Heart right ventricle (tissue), 16 donors: ENCODE data around the gene CSDE1. TPM values are rescaled to one million over a fixed set of nuclear protein-coding genes. Genes with fewer than 3 reads are reported as not detected.

Source experiments
- ATAC-seq, 8 donors: fragments of 200-7000 bp; cut with Tn5 transposase; one replicate each; pipeline ENCODE4 v1.9.1; 2020; ENCODE audit warnings: mild to moderate bottlenecking in 8 of 8, moderate library complexity in 8 of 8, moderate number of reproducible peaks in 1 of 8
- DNase-seq, 2 donors: peaks; one replicate each; pipeline ENCODE4 v3.0.0-alpha.2; 2020
- H3K27ac ChIP-seq, 10 donors: fragments of 200-600 bp; sonication (generic) in 2 of 10; one replicate each; pipeline versions ENCODE4 v1.5.0 to v1.8.0; 2020 to 2022; ENCODE audit warnings: mild to moderate bottlenecking in 3 of 10
- H3K27me3 ChIP-seq, 7 donors: fragments of 200-600 bp; one replicate each; pipeline ENCODE4 v1.8.0; 2021 to 2022; ENCODE audit warnings: mild to moderate bottlenecking in 2 of 7
- H3K36me3 ChIP-seq, 9 donors: fragments of 200-600 bp; sonication (generic) in 1 of 9; one replicate each; pipeline versions ENCODE4 v1.5.0 to v1.8.0; 2020 to 2022; ENCODE audit warnings: mild to moderate bottlenecking in 2 of 9
- H3K4me1 ChIP-seq, 9 donors: fragments of 200-600 bp; sonication (generic) in 1 of 9; one replicate each; pipeline versions ENCODE4 v1.5.0 to v1.8.0; 2020 to 2022; ENCODE audit warnings: mild to moderate bottlenecking in 4 of 9
- H3K4me3 ChIP-seq, 10 donors: fragments of 200-600 bp; sonication (generic) in 2 of 10; one replicate each; pipeline versions ENCODE4 v1.5.0 to v1.8.0; 2020 to 2022; ENCODE audit warnings: mild to moderate bottlenecking in 7 of 10, moderate library complexity in 2 of 10
- H3K9me3 ChIP-seq, 11 donors: fragments of 200-600 bp in 10 of 11; sonication (generic) in 2 of 11; one replicate each; pipeline versions ENCODE4 v1.5.0 to v1.8.0; 2013 to 2022; ENCODE audit warnings: mild to moderate bottlenecking in 2 of 11, control low read depth in 1 of 11, moderate library complexity in 1 of 11
- WGBS, 2 donors: extraction: QIAGEN DNeasy Blood & Tissue Kit; methylation state at CpG; one replicate each; pipeline ENCODE4 v1.1.7; 2013; ENCODE audit warnings: inconsistent platforms in 1 of 2; 5-methylcytosine and 5-hydroxymethylcytosine counted together
- intact Hi-C, 10 donors: fragments of 100-400 bp; cut with DNase I; formaldehyde crosslinking; loops; one replicate each; pipeline versions ENCODE4 v1.11.1 to v1.14.2; 2022
- polyA plus RNA-seq, 2 donors: library from polyadenylated mRNA; stranded (reverse); fragments of 200-250 nt; gene quantifications; one replicate each; pipeline ENCODE4 v1.2.3, GENCODE V29; 2013
- total RNA-seq, 10 donors: library from RNA; stranded (reverse); fragmentation: NEBNext Ultra II Directional in 3 of 10; extraction: Animal tissue kit (Norgen Biotek cat#: 25700) in 3 of 10; gene quantifications; one replicate each; pipeline versions ENCODE4 v1.2.1 to v1.2.4, GENCODE V29; 2021 to 2023
- TF ChIP-seq, protein P1 (sequence below), 9 donors: fragments of 200-600 bp; sonication (generic) in 2 of 9; IDR thresholded peaks; one replicate each; pipeline versions ENCODE4 v1.5.0 to v1.8.0; 2021 to 2022; ENCODE audit warnings: antibody characterized with exemption in 9 of 9, mild to moderate bottlenecking in 5 of 9, moderate library complexity in 1 of 9
- donor health status: Arrhythmogenic right ventricular cardiomyopathy.
- donor health status: ischemic (EF 13 %, LVEDD 7.1; RV severe dilation, severe dysfunction).
- donor health status: healthy with polysubstance abuse.
- donor health status: DM: no; HTN: yes; CAD: no.
- donor health status: DM: no; HTN: no; CAD: no.
- donor health status: ischemic (EF 25% LVEDD 6.9; RV normal size, moderate dysfunction).
- donor health status: ischemic (EF 25% LVEDD 5.7; RV mildly dilated, moderate dysfunction).
- donor health status: healthy.
- donor health status: DM: yes; HTN: yes; CAD: no.
- donor health status: Ischemic cardiomyopathy.
- donor health status: ischemic (EF 35%, LVEDD 5.7; RV mildly dilated, moderate dysfunction).
- donor health status: nonischemic (EF 11% LVEDD 7.7; RV severe dilation, severe dysfunction).
- donor health status: DM: yes; HTN: yes; CAD: no.
- donor health status: PGD.
- donor health status: ischemic (EF 29% LVEDD 5.4; RV normal size, mild dysfunction).
- donor health status: nonischemic (EF 23%, LVEDD 6.1; RV moderate dilation, normal function).

Gene CSDE1
- total and polyA plus RNA-seq, 12 donors, result 137 to 1,012 (median 867) TPM

DNA sequence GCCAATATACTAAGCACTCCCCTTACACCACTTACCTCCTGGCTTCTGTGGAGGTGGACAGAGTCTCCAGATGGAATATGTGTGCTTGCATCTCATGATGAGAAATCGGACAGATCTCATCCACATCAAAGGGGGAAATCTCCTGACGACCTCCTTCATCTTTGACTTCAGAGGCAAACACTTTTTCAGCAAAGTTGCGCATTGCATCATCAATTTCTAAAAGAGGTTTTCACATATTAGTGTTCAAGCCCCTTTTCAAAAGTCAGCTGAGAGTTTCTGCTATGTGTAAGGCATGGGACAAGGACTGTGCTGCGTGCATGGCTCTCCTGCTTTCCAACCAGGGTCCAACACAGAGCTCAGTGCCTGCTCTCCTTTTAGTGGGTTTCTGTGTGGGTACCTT lies 69.3 kb downstream of the CSDE1 start:
- TF ChIP-seq, protein P1, sequence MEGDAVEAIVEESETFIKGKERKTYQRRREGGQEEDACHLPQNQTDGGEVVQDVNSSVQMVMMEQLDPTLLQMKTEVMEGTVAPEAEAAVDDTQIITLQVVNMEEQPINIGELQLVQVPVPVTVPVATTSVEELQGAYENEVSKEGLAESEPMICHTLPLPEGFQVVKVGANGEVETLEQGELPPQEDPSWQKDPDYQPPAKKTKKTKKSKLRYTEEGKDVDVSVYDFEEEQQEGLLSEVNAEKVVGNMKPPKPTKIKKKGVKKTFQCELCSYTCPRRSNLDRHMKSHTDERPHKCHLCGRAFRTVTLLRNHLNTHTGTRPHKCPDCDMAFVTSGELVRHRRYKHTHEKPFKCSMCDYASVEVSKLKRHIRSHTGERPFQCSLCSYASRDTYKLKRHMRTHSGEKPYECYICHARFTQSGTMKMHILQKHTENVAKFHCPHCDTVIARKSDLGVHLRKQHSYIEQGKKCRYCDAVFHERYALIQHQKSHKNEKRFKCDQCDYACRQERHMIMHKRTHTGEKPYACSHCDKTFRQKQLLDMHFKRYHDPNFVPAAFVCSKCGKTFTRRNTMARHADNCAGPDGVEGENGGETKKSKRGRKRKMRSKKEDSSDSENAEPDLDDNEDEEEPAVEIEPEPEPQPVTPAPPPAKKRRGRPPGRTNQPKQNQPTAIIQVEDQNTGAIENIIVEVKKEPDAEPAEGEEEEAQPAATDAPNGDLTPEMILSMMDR (IDR thresholded peaks at IDR 0.05), result no peak
- no peaks in the 10 kb centered on the region for H3K4me1 ChIP-seq
- no peaks in the 10 kb centered on the region for H3K36me3 ChIP-seq
- no peaks in the 10 kb centered on the region for H3K9me3 ChIP-seq
- intact Hi-C loops, result no loop called here
- no peak for DNase-seq
- H3K27me3 ChIP-seq, result peaks cover 0 to 22% (median 11%) of the 10 kb centered on the region in 7 donors
- H3K27ac ChIP-seq, result no peak overlapping the region
- ATAC-seq, result no peak
- 78 to 82% methylated on average over 4 of the region's 4 CpGs for WGBS, 2 donors
- H3K4me3 ChIP-seq, result no peak overlapping the region

DNA sequence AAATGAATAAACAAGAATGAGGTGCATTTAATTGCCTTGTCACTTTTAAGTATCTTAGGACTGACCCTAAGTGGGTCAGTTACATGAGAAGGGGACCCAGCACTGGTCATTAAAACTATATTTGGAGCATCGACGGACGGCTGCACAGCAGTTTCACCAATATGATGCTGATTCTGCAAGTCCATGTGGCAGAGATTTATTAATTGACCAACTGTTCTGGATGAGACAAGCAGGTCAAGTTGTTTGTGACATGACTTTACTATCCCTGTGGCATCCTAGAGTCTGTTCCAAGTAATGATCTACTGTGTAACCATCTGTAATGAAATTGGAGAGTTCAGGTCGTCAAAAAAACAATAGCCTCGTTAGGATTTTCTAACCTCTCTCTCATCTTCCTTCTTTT lies 71.9 kb downstream of the CSDE1 start:
- 85 to 91% methylated on average over 5 of the region's 5 CpGs for WGBS, 2 donors
- H3K36me3 ChIP-seq, result no peaks in the 10 kb centered on the region
- no peak for ATAC-seq
- H3K27ac ChIP-seq, result no peak overlapping the region
- no peak overlapping the region for H3K4me3 ChIP-seq
- no peak for DNase-seq
- no peaks in the 10 kb centered on the region for H3K9me3 ChIP-seq
- H3K4me1 ChIP-seq, result no peaks in the 10 kb centered on the region
- H3K27me3 ChIP-seq, result peaks cover 0 to 22% (median 15%) of the 10 kb centered on the region in 7 donors
- TF ChIP-seq, protein P1 (IDR thresholded peaks at IDR 0.05), result no peak
- intact Hi-C loops, result no loop called here

DNA sequence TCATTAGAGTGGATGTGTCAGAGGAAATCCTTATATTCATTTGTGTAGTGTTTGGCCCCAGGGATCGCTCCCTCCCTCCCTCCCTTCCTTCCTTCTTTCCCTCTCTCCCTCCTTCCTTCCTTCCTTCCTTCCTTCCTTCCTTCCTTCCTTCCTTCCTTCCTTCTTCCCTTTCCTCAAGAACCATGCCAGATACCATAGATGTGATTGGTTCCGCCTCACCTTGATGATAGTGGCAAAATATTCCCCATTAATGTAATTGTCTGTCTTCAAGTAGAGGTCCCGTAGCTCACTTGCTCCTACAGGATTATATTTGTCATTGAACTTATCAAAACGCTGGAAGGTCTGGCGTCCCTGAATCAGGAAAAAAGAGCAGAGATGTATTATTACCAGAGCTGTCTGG lies 80.1 kb downstream of the CSDE1 start:
- ATAC-seq (no peak), DNase-seq (no peak)
- WGBS, 2 donors, result 75 to 77% methylated on average over 5 of the region's 5 CpGs
- no peak overlapping the region for H3K27ac ChIP-seq
- peaks cover 0 to 18% (median 0%) of the 10 kb centered on the region in 7 donors for H3K27me3 ChIP-seq
- no peaks in the 10 kb centered on the region for H3K9me3 ChIP-seq
- no peak overlapping the region for H3K4me3 ChIP-seq
- H3K36me3 ChIP-seq, result no peaks in the 10 kb centered on the region
- intact Hi-C loops, result loop anchor here in 2 of 10 donors (10.0 kb wide), 2 partner anchors 93 to 333 kb away; partner anchors contain the start of gene BCAS2 (in 1 of the 2)
- TF ChIP-seq, protein P1 (IDR thresholded peaks at IDR 0.05), result no peak
- H3K4me1 ChIP-seq, result no peaks in the 10 kb centered on the region

DNA sequence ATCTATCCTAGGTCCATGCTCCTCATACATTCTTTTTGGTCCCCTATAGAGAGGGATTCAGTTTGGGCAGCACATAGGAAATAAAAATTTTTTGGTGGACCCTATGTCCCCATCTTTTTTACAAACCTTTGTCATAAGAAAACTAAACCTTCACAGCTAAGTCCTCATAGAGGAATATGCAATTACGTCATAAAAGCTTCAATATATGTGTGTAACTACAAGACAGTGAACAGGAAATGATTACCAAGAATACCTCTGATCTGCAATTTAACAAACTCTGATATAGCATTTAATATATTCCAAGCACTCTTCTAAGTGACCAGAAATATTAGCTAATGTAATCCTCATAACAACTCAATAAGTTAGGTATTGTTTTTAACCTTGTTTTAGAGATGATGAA lies 81.7 kb downstream of the CSDE1 start:
- intact Hi-C loops, result loop anchor here in 2 of 10 donors (10.0 kb wide), 2 partner anchors 91 to 331 kb away; partner anchors contain the start of gene BCAS2 (in 1 of the 2)
- DNase-seq (no peak), ATAC-seq (no peak)
- H3K4me3 ChIP-seq, result no peak overlapping the region
- H3K27ac ChIP-seq, result no peak overlapping the region
- H3K4me1 ChIP-seq, result peaks cover 0 to 1% (median 0%) of the 10 kb centered on the region in 9 donors
- no peaks in the 10 kb centered on the region for H3K36me3 ChIP-seq
- no peaks in the 10 kb centered on the region for H3K9me3 ChIP-seq
- 83 to 91% methylated on average over 1 of the region's 1 CpG for WGBS, 2 donors
- H3K27me3 ChIP-seq, result peaks cover 0 to 16% (median 0%) of the 10 kb centered on the region in 7 donors
- TF ChIP-seq, protein P1 (IDR thresholded peaks at IDR 0.05), result no peak
